Neural cell (in vitro differentiated cells): ENCODE results near the gene NUTM2G.
"Not testable (repeated sequence)": the region's sequence is repeated elsewhere in the genome, so short reads cannot be mapped to it uniquely, and the experiment has no call there.

ENCODE experiments used
- EP300 ChIP-seq: fragments of 450-650 bp; conservative IDR thresholded peaks from 2 replicates; pipeline ENCODE4 v1.6.1; 2014; ENCODE audit warnings: antibody characterized with exemption, mild to moderate bottlenecking, moderate library complexity; ENCODE audit not compliant: poor library complexity, severe bottlenecking
- POLR2AphosphoS5 ChIP-seq: IDR thresholded peaks from 2 replicates; pipeline ENCODE4 v1.6.1; 2012
- TF ChIP-seq, protein P1 (sequence below): fragments of 450-650 bp; IDR thresholded peaks from 2 replicates; pipeline ENCODE4 v1.5.1; 2014; ENCODE audit warnings: antibody characterized with exemption, mild to moderate bottlenecking, moderate library complexity; ENCODE audit not compliant: poor library complexity, severe bottlenecking

DNA sequence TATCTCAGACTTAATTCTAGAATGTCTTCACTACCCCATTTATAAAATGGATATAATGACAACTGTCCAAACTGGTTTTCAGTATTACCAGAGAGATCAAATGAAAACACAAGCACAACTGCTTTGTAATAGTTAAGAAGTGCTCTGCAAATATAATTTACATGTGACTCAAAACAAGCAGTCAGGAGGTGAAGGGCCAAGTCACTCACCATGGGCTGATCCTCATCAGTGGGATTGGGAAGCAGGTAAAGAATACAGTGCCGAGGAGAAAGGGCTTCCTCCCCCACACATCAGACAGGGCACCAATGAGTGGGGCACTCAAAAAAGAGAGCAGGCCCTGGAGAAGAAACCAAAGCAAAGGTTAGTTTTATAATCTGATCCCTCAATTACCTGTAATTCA lies 20.7 kb downstream of the NUTM2G start:
- TF ChIP-seq EP300, POLR2AphosphoS5: not testable (repeated sequence)
- TF ChIP-seq, protein P1, sequence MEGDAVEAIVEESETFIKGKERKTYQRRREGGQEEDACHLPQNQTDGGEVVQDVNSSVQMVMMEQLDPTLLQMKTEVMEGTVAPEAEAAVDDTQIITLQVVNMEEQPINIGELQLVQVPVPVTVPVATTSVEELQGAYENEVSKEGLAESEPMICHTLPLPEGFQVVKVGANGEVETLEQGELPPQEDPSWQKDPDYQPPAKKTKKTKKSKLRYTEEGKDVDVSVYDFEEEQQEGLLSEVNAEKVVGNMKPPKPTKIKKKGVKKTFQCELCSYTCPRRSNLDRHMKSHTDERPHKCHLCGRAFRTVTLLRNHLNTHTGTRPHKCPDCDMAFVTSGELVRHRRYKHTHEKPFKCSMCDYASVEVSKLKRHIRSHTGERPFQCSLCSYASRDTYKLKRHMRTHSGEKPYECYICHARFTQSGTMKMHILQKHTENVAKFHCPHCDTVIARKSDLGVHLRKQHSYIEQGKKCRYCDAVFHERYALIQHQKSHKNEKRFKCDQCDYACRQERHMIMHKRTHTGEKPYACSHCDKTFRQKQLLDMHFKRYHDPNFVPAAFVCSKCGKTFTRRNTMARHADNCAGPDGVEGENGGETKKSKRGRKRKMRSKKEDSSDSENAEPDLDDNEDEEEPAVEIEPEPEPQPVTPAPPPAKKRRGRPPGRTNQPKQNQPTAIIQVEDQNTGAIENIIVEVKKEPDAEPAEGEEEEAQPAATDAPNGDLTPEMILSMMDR: not testable (repeated sequence)
